ENCODE results near the gene TJP2.

GRCh38 chr9:69197687-69198086, 23.6 kb downstream of the TJP2 start:
- TF ChIP-seq, protein P1, sequence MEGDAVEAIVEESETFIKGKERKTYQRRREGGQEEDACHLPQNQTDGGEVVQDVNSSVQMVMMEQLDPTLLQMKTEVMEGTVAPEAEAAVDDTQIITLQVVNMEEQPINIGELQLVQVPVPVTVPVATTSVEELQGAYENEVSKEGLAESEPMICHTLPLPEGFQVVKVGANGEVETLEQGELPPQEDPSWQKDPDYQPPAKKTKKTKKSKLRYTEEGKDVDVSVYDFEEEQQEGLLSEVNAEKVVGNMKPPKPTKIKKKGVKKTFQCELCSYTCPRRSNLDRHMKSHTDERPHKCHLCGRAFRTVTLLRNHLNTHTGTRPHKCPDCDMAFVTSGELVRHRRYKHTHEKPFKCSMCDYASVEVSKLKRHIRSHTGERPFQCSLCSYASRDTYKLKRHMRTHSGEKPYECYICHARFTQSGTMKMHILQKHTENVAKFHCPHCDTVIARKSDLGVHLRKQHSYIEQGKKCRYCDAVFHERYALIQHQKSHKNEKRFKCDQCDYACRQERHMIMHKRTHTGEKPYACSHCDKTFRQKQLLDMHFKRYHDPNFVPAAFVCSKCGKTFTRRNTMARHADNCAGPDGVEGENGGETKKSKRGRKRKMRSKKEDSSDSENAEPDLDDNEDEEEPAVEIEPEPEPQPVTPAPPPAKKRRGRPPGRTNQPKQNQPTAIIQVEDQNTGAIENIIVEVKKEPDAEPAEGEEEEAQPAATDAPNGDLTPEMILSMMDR (IDR thresholded peaks at IDR 0.05): no peak
- TF ChIP-seq GTF2I (CRISPR knock-in tag; conservative IDR thresholded peaks at IDR 0.05): no peak
- TF ChIP-seq, protein P2, sequence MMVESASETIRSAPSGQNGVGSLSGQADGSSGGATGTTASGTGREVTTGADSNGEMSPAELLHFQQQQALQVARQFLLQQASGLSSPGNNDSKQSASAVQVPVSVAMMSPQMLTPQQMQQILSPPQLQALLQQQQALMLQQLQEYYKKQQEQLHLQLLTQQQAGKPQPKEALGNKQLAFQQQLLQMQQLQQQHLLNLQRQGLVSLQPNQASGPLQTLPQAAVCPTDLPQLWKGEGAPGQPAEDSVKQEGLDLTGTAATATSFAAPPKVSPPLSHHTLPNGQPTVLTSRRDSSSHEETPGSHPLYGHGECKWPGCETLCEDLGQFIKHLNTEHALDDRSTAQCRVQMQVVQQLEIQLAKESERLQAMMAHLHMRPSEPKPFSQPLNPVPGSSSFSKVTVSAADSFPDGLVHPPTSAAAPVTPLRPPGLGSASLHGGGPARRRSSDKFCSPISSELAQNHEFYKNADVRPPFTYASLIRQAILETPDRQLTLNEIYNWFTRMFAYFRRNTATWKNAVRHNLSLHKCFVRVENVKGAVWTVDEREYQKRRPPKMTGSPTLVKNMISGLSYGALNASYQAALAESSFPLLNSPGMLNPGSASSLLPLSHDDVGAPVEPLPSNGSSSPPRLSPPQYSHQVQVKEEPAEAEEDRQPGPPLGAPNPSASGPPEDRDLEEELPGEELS (CRISPR knock-in tag; IDR thresholded peaks at IDR 0.05): no peak
- TF ChIP-seq, protein P3, sequence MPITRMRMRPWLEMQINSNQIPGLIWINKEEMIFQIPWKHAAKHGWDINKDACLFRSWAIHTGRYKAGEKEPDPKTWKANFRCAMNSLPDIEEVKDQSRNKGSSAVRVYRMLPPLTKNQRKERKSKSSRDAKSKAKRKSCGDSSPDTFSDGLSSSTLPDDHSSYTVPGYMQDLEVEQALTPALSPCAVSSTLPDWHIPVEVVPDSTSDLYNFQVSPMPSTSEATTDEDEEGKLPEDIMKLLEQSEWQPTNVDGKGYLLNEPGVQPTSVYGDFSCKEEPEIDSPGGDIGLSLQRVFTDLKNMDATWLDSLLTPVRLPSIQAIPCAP (CRISPR knock-in tag; IDR thresholded peaks at IDR 0.05): no peak
- no peak for TF ChIP-seq ZNF532 (CRISPR knock-in tag; IDR thresholded peaks at IDR 0.05; ENCODE audit: borderline replicate concordance)
- no peak for TF ChIP-seq KAT7 (CRISPR knock-in tag; IDR thresholded peaks at IDR 0.05; ENCODE audit: borderline replicate concordance)
- TF ChIP-seq SP1 (CRISPR knock-in tag; conservative IDR thresholded peaks at IDR 0.05): no peak
- TF ChIP-seq IRF2 (CRISPR knock-in tag; IDR thresholded peaks at IDR 0.05; ENCODE audit: borderline replicate concordance, low read depth): no peak
- no peak for TF ChIP-seq CREB1 (CRISPR knock-in tag; IDR thresholded peaks at IDR 0.05)
